Loucy (cell line): ENCODE measurements around the gene VWA7.

Source experiments
- EZH2phosphoT487 ChIP-seq: fragments of 200-600 bp; IDR thresholded peaks from 2 replicates; pipeline ENCODE4 v1.6.1; 2018; ENCODE audit warnings: antibody characterized with exemption, mild to moderate bottlenecking, moderate library complexity, borderline replicate concordance
- TF ChIP-seq, protein P1 (sequence below): fragments of 200-600 bp; sonication (generic); conservative IDR thresholded peaks from 2 replicates; pipeline ENCODE4 v1.5.1; 2014; ENCODE audit warnings: mild to moderate bottlenecking, antibody characterized with exemption, low read length

DNA sequence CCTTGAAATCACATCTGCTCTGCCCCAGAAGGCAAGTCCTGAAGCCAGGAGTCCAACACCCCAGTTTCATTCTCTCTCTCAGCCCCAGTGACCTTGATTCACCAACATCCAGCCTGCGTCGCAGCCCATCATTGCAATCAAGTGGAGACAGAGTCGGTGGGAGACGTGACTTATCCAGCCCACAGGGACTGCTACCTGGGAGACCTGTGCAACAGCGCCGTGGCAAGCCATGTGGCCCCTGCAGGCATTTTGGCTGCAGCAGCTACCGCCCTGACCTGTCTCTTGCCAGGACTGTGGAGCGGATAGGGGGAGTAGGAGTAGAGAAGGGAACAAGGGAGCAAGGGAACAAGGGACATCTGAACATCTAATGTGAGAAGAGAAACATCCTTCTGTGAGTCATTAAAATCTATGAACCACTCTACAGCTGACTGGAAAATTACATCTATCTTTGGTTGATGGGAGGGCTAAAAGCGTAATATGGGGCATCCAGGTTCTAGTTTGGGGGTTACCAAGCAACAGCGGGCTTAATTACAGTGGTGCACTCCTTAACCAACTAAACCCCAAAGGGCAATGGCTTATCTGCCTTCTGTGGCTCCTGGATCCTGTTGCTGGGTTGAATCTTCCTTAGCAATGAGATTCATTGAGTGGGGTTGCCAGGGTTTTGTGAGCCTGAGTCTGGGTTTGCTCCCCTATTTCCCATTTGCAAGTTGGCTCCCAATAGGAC is 59.5 kb downstream of the VWA7 start:
- TF ChIP-seq, protein P1, sequence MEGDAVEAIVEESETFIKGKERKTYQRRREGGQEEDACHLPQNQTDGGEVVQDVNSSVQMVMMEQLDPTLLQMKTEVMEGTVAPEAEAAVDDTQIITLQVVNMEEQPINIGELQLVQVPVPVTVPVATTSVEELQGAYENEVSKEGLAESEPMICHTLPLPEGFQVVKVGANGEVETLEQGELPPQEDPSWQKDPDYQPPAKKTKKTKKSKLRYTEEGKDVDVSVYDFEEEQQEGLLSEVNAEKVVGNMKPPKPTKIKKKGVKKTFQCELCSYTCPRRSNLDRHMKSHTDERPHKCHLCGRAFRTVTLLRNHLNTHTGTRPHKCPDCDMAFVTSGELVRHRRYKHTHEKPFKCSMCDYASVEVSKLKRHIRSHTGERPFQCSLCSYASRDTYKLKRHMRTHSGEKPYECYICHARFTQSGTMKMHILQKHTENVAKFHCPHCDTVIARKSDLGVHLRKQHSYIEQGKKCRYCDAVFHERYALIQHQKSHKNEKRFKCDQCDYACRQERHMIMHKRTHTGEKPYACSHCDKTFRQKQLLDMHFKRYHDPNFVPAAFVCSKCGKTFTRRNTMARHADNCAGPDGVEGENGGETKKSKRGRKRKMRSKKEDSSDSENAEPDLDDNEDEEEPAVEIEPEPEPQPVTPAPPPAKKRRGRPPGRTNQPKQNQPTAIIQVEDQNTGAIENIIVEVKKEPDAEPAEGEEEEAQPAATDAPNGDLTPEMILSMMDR: no peak
- TF ChIP-seq EZH2phosphoT487: no peak
